ENCODE results near the gene SFXN3.

- TF ChIP-seq EZH2 (IDR thresholded peaks at IDR 0.05; ENCODE audit: borderline replicate concordance) (no peak), CTCF (IDR thresholded peaks at IDR 0.05; ENCODE audit: poor library complexity) (peak; percentile 29), EZH2phosphoT487 (IDR thresholded peaks at IDR 0.05; ENCODE audit: low read depth, severe bottlenecking, unreplicated experiment) (no peak)
Measured at GRCh38 chr10:101055411-101055810, 24.4 kb downstream of the SFXN3 start.
